KMS-11 (cell line): ENCODE data around the gene SLC49A4.

ENCODE experiments used
- H2AFZ ChIP-seq: fragments of 200-600 bp; sonication (generic); 2 replicates; pipeline ENCODE4 v1.6.1; 2016; ENCODE audit warnings: antibody characterized with exemption, mixed run types, low read depth
- H3K27ac ChIP-seq: fragments of 200-600 bp; sonication (generic); 2 replicates; pipeline ENCODE4 v1.6.1; 2016; ENCODE audit warnings: mild to moderate bottlenecking, mixed run types
- H3K27me3 ChIP-seq: fragments of 200-600 bp; sonication (generic); 2 replicates; pipeline ENCODE4 v1.6.1; 2017; ENCODE audit warnings: mild to moderate bottlenecking, low read depth, mixed run types, moderate library complexity; ENCODE audit not compliant: insufficient read depth
- H3K36me3 ChIP-seq: fragments of 200-600 bp; sonication (generic); 2 replicates; pipeline ENCODE4 v1.6.1; 2017; ENCODE audit warnings: mild to moderate bottlenecking, mixed run types; ENCODE audit not compliant: insufficient read depth
- H3K4me1 ChIP-seq: fragments of 200-600 bp; sonication (generic); 2 replicates; pipeline ENCODE4 v1.6.1; 2016; ENCODE audit warnings: mild to moderate bottlenecking, low read depth, mixed run types; ENCODE audit not compliant: poor library complexity, severe bottlenecking
- H3K4me2 ChIP-seq: fragments of 200-600 bp; sonication (generic); 2 replicates; pipeline ENCODE4 v1.7.0; 2016; ENCODE audit warnings: mild to moderate bottlenecking, mixed run types
- H3K4me3 ChIP-seq: fragments of 200-600 bp; sonication (generic); IDR thresholded peaks from 2 replicates; pipeline ENCODE4 v1.6.1; 2017; ENCODE audit warnings: low read depth, low read length, mixed read lengths; ENCODE audit not compliant: insufficient read depth
- H3K79me2 ChIP-seq: fragments of 200-600 bp; sonication (generic); 2 replicates; pipeline ENCODE4 v1.6.1; 2016; ENCODE audit warnings: low read depth, mixed run types; ENCODE audit not compliant: insufficient read depth
- H3K9ac ChIP-seq: fragments of 200-600 bp; sonication (generic); 2 replicates; pipeline ENCODE4 v1.6.1; 2016; ENCODE audit warnings: mild to moderate bottlenecking, mixed run types
- H4K20me1 ChIP-seq: fragments of 200-600 bp; sonication (generic); 2 replicates; pipeline ENCODE4 v1.6.1; 2016; ENCODE audit warnings: mild to moderate bottlenecking, mixed run types; ENCODE audit not compliant: insufficient read depth
- TF ChIP-seq, protein P1 (sequence below): fragments of 200-600 bp; sonication (generic); conservative IDR thresholded peaks from 2 replicates; pipeline ENCODE4 v1.6.1; 2017; ENCODE audit warnings: low read depth, mild to moderate bottlenecking, antibody characterized with exemption, low read length, moderate library complexity, mixed read lengths

Gene SLC49A4

GRCh38 chr3:122802323-122802722 is 7.5 kb downstream of the SLC49A4 start:
- Histone ChIP-seq H3K4me2 (no peak overlapping the region), H3K4me3 (no peak overlapping the region), H4K20me1 (no peaks in the 10 kb centered on the region), H3K9ac (no peak overlapping the region), H3K4me1 (no peaks in the 10 kb centered on the region), H3K27me3 (no peaks in the 10 kb centered on the region), H2AFZ (no peak overlapping the region), H3K36me3 (no peaks in the 10 kb centered on the region), H3K27ac (no peak overlapping the region), H3K79me2 (no peaks in the 10 kb centered on the region)
- TF ChIP-seq, protein P1, sequence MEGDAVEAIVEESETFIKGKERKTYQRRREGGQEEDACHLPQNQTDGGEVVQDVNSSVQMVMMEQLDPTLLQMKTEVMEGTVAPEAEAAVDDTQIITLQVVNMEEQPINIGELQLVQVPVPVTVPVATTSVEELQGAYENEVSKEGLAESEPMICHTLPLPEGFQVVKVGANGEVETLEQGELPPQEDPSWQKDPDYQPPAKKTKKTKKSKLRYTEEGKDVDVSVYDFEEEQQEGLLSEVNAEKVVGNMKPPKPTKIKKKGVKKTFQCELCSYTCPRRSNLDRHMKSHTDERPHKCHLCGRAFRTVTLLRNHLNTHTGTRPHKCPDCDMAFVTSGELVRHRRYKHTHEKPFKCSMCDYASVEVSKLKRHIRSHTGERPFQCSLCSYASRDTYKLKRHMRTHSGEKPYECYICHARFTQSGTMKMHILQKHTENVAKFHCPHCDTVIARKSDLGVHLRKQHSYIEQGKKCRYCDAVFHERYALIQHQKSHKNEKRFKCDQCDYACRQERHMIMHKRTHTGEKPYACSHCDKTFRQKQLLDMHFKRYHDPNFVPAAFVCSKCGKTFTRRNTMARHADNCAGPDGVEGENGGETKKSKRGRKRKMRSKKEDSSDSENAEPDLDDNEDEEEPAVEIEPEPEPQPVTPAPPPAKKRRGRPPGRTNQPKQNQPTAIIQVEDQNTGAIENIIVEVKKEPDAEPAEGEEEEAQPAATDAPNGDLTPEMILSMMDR, result no peak

- no peak overlapping the region for H3K4me3 ChIP-seq
- TF ChIP-seq, protein P1, result no peak
- no peaks in the 10 kb centered on the region for H3K36me3 ChIP-seq
- H3K27ac ChIP-seq, result no peak overlapping the region
- H4K20me1 ChIP-seq, result no peaks in the 10 kb centered on the region
- H3K27me3 ChIP-seq, result no peaks in the 10 kb centered on the region
- no peaks in the 10 kb centered on the region for H3K4me1 ChIP-seq
- no peak overlapping the region for H3K4me2 ChIP-seq
- no peak overlapping the region for H3K9ac ChIP-seq
- no peaks in the 10 kb centered on the region for H3K79me2 ChIP-seq
- H2AFZ ChIP-seq, result no peak overlapping the region
These were observed 9.1 kb downstream of the SLC49A4 start for GRCh38 chr3:122803977-122804376.

GRCh38 chr3:122810734-122811133 is 15.9 kb downstream of the SLC49A4 start:
- Histone ChIP-seq H3K36me3 (no peaks in the 10 kb centered on the region), H3K79me2 (no peaks in the 10 kb centered on the region), H3K27ac (no peak overlapping the region), H3K4me2 (no peak overlapping the region), H3K27me3 (no peaks in the 10 kb centered on the region), H3K9ac (no peak overlapping the region), H2AFZ (no peak overlapping the region), H4K20me1 (no peaks in the 10 kb centered on the region), H3K4me3 (no peak overlapping the region), H3K4me1 (no peaks in the 10 kb centered on the region)
- TF ChIP-seq, protein P1, result no peak

- H3K79me2 ChIP-seq, result no peaks in the 10 kb centered on the region
- TF ChIP-seq, protein P1, result no peak
- H2AFZ ChIP-seq, result no peak overlapping the region
- no peak overlapping the region for H3K4me2 ChIP-seq
- H3K27ac ChIP-seq, result no peak overlapping the region
- no peak overlapping the region for H3K4me3 ChIP-seq
- no peaks in the 10 kb centered on the region for H3K4me1 ChIP-seq
- no peak overlapping the region for H3K9ac ChIP-seq
- no peaks in the 10 kb centered on the region for H3K36me3 ChIP-seq
- no peaks in the 10 kb centered on the region for H3K27me3 ChIP-seq
- H4K20me1 ChIP-seq, result no peaks in the 10 kb centered on the region
These were observed 21.7 kb downstream of the SLC49A4 start for GRCh38 chr3:122816587-122816986.
